Measurements from ENCODE around the gene NANP. TPM values are rescaled to one million over a fixed set of nuclear protein-coding genes. Genes with fewer than 3 reads are reported as not detected.

NANP gene
- total RNA-seq, 1 experiment from 2014 or later = 7.3 TPM

- Histone ChIP-seq H3K36me3 (ENCODE audit: control insufficient read depth, insufficient read depth, low read length) (no peaks in the 10 kb centered on the region), H3K27me3 (ENCODE audit: control insufficient read depth, insufficient read depth, low read length) (no peaks in the 10 kb centered on the region), H3K27ac (ENCODE audit: low read length) (no peak overlapping the region), H3K4me3 (ENCODE audit: low read depth in 2 of 2, low read length in 2 of 2) (no peak overlapping the region), H3K9me3 (ENCODE audit: control insufficient read depth, insufficient read depth, low read depth, low read length) (no peaks in the 10 kb centered on the region), H3K4me1 (ENCODE audit: control insufficient read depth, insufficient read depth, low read length) (peaks cover 4% of the 10 kb centered on the region)
- DNase-seq (ENCODE audit: low read depth, low spot score) (no peak), ATAC-seq (peak; percentile 42; the same call in 1 of the 2 replicates)
- in situ Hi-C loops (cut with HindIII; ENCODE audit: low pct_unique_long_range_greater_than_20kb, low sequenced_read_pairs) = no loop called here
- ChIA-PET CTCF (no interaction called here), POLR2A (no interaction called here)
- intact Hi-C loops (cut with micrococcal nuclease; ENCODE audit: unreplicated experiment) = no loop called here
- BruUV-seq (replicated peaks) = no TSS peak
- TF ChIP-seq TCF7L2 (IDR thresholded peaks at IDR 0.05; ENCODE audit: low read depth, low read length) = no peak
- no peak for TF ChIP-seq SIN3A (IDR thresholded peaks at IDR 0.05; ENCODE audit: borderline replicate concordance, insufficient read depth, low read depth, low read length)
- TF ChIP-seq REST (IDR thresholded peaks at IDR 0.05; ENCODE audit: insufficient read depth in 1 of 2, low read depth in 2 of 2, low read length in 1 of 2) = no peak
- TF ChIP-seq, protein P1, sequence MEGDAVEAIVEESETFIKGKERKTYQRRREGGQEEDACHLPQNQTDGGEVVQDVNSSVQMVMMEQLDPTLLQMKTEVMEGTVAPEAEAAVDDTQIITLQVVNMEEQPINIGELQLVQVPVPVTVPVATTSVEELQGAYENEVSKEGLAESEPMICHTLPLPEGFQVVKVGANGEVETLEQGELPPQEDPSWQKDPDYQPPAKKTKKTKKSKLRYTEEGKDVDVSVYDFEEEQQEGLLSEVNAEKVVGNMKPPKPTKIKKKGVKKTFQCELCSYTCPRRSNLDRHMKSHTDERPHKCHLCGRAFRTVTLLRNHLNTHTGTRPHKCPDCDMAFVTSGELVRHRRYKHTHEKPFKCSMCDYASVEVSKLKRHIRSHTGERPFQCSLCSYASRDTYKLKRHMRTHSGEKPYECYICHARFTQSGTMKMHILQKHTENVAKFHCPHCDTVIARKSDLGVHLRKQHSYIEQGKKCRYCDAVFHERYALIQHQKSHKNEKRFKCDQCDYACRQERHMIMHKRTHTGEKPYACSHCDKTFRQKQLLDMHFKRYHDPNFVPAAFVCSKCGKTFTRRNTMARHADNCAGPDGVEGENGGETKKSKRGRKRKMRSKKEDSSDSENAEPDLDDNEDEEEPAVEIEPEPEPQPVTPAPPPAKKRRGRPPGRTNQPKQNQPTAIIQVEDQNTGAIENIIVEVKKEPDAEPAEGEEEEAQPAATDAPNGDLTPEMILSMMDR (IDR thresholded peaks at IDR 0.05) = no peak
- TF ChIP-seq POLR2AphosphoS5 (IDR thresholded peaks at IDR 0.05; ENCODE audit: low read depth, low read length) = no peak
Measured at GRCh38 chr20:25574411-25574810, 49.4 kb downstream of the NANP start.

DNA sequence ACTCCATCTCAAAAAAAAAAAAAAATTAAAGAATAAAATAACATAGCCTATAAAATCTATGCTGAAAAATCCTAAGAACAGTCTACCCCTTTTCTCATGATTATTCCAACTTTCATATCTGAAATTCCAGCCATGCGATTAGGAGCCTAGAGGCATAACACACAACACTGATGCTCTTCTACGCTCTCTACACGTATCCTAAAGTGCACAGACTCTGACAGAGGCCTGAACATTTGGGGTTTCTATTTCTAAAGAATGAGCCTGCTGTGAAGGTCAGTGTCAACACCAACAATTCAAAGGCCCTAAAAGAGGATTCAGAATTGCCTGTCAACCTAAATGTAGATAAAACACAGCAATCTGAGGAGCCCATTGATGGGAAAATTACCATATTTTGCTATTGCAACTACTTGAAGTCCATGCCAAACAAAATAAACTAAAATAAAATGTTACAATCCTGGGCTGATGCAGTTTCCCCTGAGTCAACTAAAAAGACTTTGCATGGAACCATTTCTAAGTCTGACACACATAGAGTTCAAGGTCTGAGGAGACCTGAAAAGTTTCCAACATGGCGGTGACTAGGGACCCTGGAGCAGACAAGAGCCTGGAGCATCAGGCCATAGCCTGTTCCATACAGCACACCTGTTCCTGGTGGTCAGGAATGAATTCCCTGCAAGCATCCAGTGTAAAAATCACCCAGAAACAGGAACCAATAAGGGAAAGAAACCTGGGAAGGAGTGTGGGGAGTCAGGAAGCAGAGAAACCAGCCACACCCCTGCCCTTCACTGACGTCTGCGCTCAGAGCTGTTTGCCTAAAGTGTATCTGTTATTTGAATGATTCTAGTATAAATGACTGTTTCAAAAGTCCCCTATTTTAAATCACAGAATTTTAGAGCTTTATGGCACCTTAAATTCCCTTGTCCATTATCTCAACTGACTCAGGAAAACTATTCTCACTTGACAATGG is 50.2 kb downstream of the NANP start:
- ATAC-seq (no peak), DNase-seq (ENCODE audit: low read depth, low spot score) (no peak)
- no peak overlapping the region for H3K27ac ChIP-seq (ENCODE audit: low read length)
- H3K4me3 ChIP-seq (ENCODE audit: low read depth in 2 of 2, low read length in 2 of 2) = no peak overlapping the region
- ChIA-PET CTCF (no interaction called here), POLR2A (no interaction called here)
- intact Hi-C loops (cut with micrococcal nuclease; ENCODE audit: unreplicated experiment) = no loop called here
- no peaks in the 10 kb centered on the region for H3K36me3 ChIP-seq (ENCODE audit: control insufficient read depth, insufficient read depth, low read length)
- no peaks in the 10 kb centered on the region for H3K9me3 ChIP-seq (ENCODE audit: control insufficient read depth, insufficient read depth, low read depth, low read length)
- no peaks in the 10 kb centered on the region for H3K4me1 ChIP-seq (ENCODE audit: control insufficient read depth, insufficient read depth, low read length)
- TF ChIP-seq TCF7L2 (IDR thresholded peaks at IDR 0.05; ENCODE audit: low read depth, low read length) (no peak), SIN3A (IDR thresholded peaks at IDR 0.05; ENCODE audit: borderline replicate concordance, insufficient read depth, low read depth, low read length) (no peak), REST (IDR thresholded peaks at IDR 0.05; ENCODE audit: insufficient read depth in 1 of 2, low read depth in 2 of 2, low read length in 1 of 2) (no peak), POLR2AphosphoS5 (IDR thresholded peaks at IDR 0.05; ENCODE audit: low read depth, low read length) (no peak)
- TF ChIP-seq, protein P1 (IDR thresholded peaks at IDR 0.05) = no peak
- H3K27me3 ChIP-seq (ENCODE audit: control insufficient read depth, insufficient read depth, low read length) = no peaks in the 10 kb centered on the region
- in situ Hi-C loops (cut with HindIII; ENCODE audit: low pct_unique_long_range_greater_than_20kb, low sequenced_read_pairs) = no loop called here
- BruUV-seq (replicated peaks) = no TSS peak

Measured in Panc1 (cell line).